Heart left ventricle (tissue), 16 donors: ENCODE data around the gene CD74. TPM values are rescaled to one million over a fixed set of nuclear protein-coding genes. Genes with fewer than 3 reads are reported as not detected.
A peak's percentile ranks its signal among the peaks of the same experiment; 100 is the strongest.

ENCODE experiments used
- ATAC-seq, 4 donors: fragments of 200-7000 bp; cut with Tn5 transposase; one replicate each; pipeline ENCODE4 v1.9.1; 2020 to 2022; ENCODE audit warnings: moderate library complexity in 4 of 4, mild to moderate bottlenecking in 3 of 4, moderate number of reproducible peaks in 1 of 4
- DNase-seq, 5 donors: peaks; one replicate each; pipeline ENCODE4 v3.0.0-alpha.2; 2020
- H3K27ac ChIP-seq, 12 donors: fragments of 200-600 bp; sonication (generic) in 4 of 12; one replicate each; pipeline versions ENCODE4 v1.5.0 to v1.8.0; 2016 to 2022; ENCODE audit warnings: mild to moderate bottlenecking in 2 of 12
- H3K27me3 ChIP-seq, 9 donors: fragments of 200-600 bp; sonication (generic) in 2 of 9; one replicate each; pipeline versions ENCODE4 v1.5.1 to v1.8.0; 2016 to 2022; ENCODE audit warnings: mild to moderate bottlenecking in 3 of 9
- H3K36me3 ChIP-seq, 9 donors: fragments of 200-600 bp; sonication (generic) in 2 of 9; one replicate each; pipeline versions ENCODE4 v1.5.0 to v1.8.0; 2018 to 2022; ENCODE audit warnings: mild to moderate bottlenecking in 2 of 9
- H3K4me1 ChIP-seq, 12 donors: fragments of 200-600 bp; sonication (generic) in 4 of 12; one replicate each; pipeline versions ENCODE4 v1.5.0 to v1.8.0; 2016 to 2022; ENCODE audit warnings: mild to moderate bottlenecking in 3 of 12
- H3K4me3 ChIP-seq, 12 donors: fragments of 200-600 bp; sonication (generic) in 4 of 12; one replicate each; pipeline versions ENCODE4 v1.5.0 to v1.8.0; 2017 to 2022; ENCODE audit warnings: mild to moderate bottlenecking in 9 of 12, moderate library complexity in 4 of 12
- H3K9me3 ChIP-seq, 12 donors: fragments of 200-600 bp; sonication (generic) in 4 of 12; one replicate each; pipeline versions ENCODE4 v1.5.0 to v1.8.0; 2016 to 2022; ENCODE audit warnings: mild to moderate bottlenecking in 1 of 12
- CTCF ChIP-seq, 12 donors: fragments of 200-600 bp; sonication (generic) in 4 of 12; IDR thresholded peaks; one replicate each; pipeline versions ENCODE4 v1.5.0 to v1.8.0; 2018 to 2022; ENCODE audit warnings: antibody characterized with exemption in 12 of 12, mild to moderate bottlenecking in 5 of 12
- POLR2A ChIP-seq, 2 donors: fragments of 450-650 bp; IDR thresholded peaks; one replicate each; pipeline ENCODE4 v1.6.1; 2017; ENCODE audit warnings: antibody characterized with exemption in 2 of 2, mild to moderate bottlenecking in 2 of 2, moderate library complexity in 2 of 2
- WGBS, 4 donors: extraction: QIAGEN DNeasy Blood & Tissue Kit in 2 of 4; methylation state at CpG; one replicate each; pipeline versions ENCODE4 v1.1.5 to v1.1.7; 2013 to 2018; 5-methylcytosine and 5-hydroxymethylcytosine counted together
- intact Hi-C, 10 donors: fragments of 100-400 bp; cut with DNase I; formaldehyde crosslinking; loops; one replicate each; pipeline versions ENCODE4 v1.11.1 to v1.14.2; 2022
- polyA plus RNA-seq, 2 donors: library from polyadenylated mRNA; stranded (reverse); fragments of 200-250 nt; gene quantifications; one replicate each; pipeline ENCODE4 v1.2.3, GENCODE V29; 2013
- total RNA-seq, 9 donors: library from RNA; depleted of rRNA in 2 of 9; stranded (reverse); fragments of >200 nt in 2 of 9; fragmentation: NEBNext Ultra II Directional in 3 of 9; extraction: Animal tissue kit (Norgen Biotek cat#: 25700) in 3 of 9; gene quantifications; one replicate each; pipeline versions ENCODE4 v1.1.0 to v1.2.4, GENCODE V29; 2016 to 2023
- donor health status: ischemic (EF 13 %, LVEDD 7.1; RV severe dilation, severe dysfunction).
- donor health status: healthy with polysubstance abuse.
- donor health status: DM: no; HTN: yes; CAD: no.
- donor health status: DM: no; HTN: no; CAD: no.
- donor health status: ischemic (EF 25% LVEDD 6.9; RV normal size, moderate dysfunction).
- donor health status: ischemic (EF 25% LVEDD 5.7; RV mildly dilated, moderate dysfunction).
- donor health status: healthy.
- donor health status: DM: yes; HTN: yes; CAD: no.
- donor health status: ischemic (EF 35%, LVEDD 5.7; RV mildly dilated, moderate dysfunction).
- donor health status: nonischemic (EF 11% LVEDD 7.7; RV severe dilation, severe dysfunction).
- donor health status: DM: yes; HTN: yes; CAD: no.
- donor health status: PGD.
- donor health status: ischemic (EF 29% LVEDD 5.4; RV normal size, mild dysfunction).
- donor health status: nonischemic (EF 23%, LVEDD 6.1; RV moderate dilation, normal function).

CD74 gene
- total and polyA plus RNA-seq, 11 donors: 139 to 2,756 (median 290) TPM

- no peak overlapping the region for H3K4me3 ChIP-seq
- no peaks in the 10 kb centered on the region for H3K9me3 ChIP-seq
- TF ChIP-seq CTCF (IDR thresholded peaks at IDR 0.05) (no peak), POLR2A (IDR thresholded peaks at IDR 0.05) (no peak)
- WGBS, 4 donors: 79 to 87% (median 84%) methylated on average over 10 of the region's 10 CpGs
- no peaks in the 10 kb centered on the region for H3K27me3 ChIP-seq
- peaks cover 0 to 86% (median 41%) of the 10 kb centered on the region in 9 donors for H3K36me3 ChIP-seq
- H3K4me1 ChIP-seq: peaks cover 0 to 56% (median 26%) of the 10 kb centered on the region in 12 donors
- ATAC-seq (no peak), DNase-seq (peak in 1 of 5 donors; percentile 33)
- intact Hi-C loops: no loop called here
- H3K27ac ChIP-seq: peak overlapping the region in 1 of 12 donors; percentile 98
Observed at GRCh38 chr5:150406723-150407095, 6.0 kb downstream of the CD74 start.

GRCh38 chr5:150406103-150406722 is 6.5 kb downstream of the CD74 start:
- DNase-seq (no peak), ATAC-seq (no peak)
- H3K27ac ChIP-seq: peak overlapping the region in 1 of 12 donors; percentile 98
- TF ChIP-seq POLR2A (IDR thresholded peaks at IDR 0.05) (no peak), CTCF (IDR thresholded peaks at IDR 0.05) (no peak)
- peaks cover 0 to 91% (median 46%) of the 10 kb centered on the region in 9 donors for H3K36me3 ChIP-seq
- 85 to 95% (median 91%) methylated on average over 3 to 4 of the region's 4 CpGs for WGBS, 4 donors
- peaks cover 0 to 55% (median 26%) of the 10 kb centered on the region in 12 donors for H3K4me1 ChIP-seq
- H3K9me3 ChIP-seq: no peaks in the 10 kb centered on the region
- H3K4me3 ChIP-seq: no peak overlapping the region
- H3K27me3 ChIP-seq: no peaks in the 10 kb centered on the region
- intact Hi-C loops: no loop called here

GRCh38 chr5:150404941-150405816 is 7.5 kb downstream of the CD74 start:
- no peak for DNase-seq
- Histone ChIP-seq H3K9me3 (no peaks in the 10 kb centered on the region), H3K4me3 (no peak overlapping the region), H3K36me3 (peaks cover 0 to 97% (median 56%) of the 10 kb centered on the region in 9 donors), H3K27me3 (no peaks in the 10 kb centered on the region), H3K27ac (peak overlapping the region in 1 of 12 donors; percentile 27), H3K4me1 (peaks cover 0 to 50% (median 17%) of the 10 kb centered on the region in 12 donors)
- intact Hi-C loops: loop anchor here in 2 of 10 donors (5.0 kb wide), 1 partner anchor 32 kb away; no protein-coding TSS in a partner anchor
- ATAC-seq: no peak
- WGBS, 4 donors: 66 to 89% (median 88%) methylated on average over 9 of the region's 9 CpGs
- no peak for TF ChIP-seq CTCF (IDR thresholded peaks at IDR 0.05)
- no peak for TF ChIP-seq POLR2A (IDR thresholded peaks at IDR 0.05)

- DNase-seq: no peak
- H3K27me3 ChIP-seq: no peaks in the 10 kb centered on the region
- no peak overlapping the region for H3K27ac ChIP-seq
- H3K4me3 ChIP-seq: no peak overlapping the region
- WGBS, 4 donors: 91 to 97% (median 94%) methylated on average over 10 of the region's 10 CpGs
- intact Hi-C loops: loop anchor here in 2 of 10 donors (5.0 kb wide), 1 partner anchor 33 kb away; no protein-coding TSS in a partner anchor
- no peaks in the 10 kb centered on the region for H3K9me3 ChIP-seq
- peaks cover 0 to 43% (median 15%) of the 10 kb centered on the region in 12 donors for H3K4me1 ChIP-seq
- no peak for ATAC-seq
- peaks cover 0 to 100% (median 62%) of the 10 kb centered on the region in 9 donors for H3K36me3 ChIP-seq
- TF ChIP-seq CTCF (IDR thresholded peaks at IDR 0.05) (no peak), POLR2A (IDR thresholded peaks at IDR 0.05) (no peak)
Observed at GRCh38 chr5:150404535-150404934, 8.2 kb downstream of the CD74 start.
